BE2C (cell line): ENCODE measurements around the gene CACNA2D3.

Experiments used
- DNase-seq: peaks from one replicate; pipeline ENCODE4 v3.0.0-alpha.2; 2020
- H3K27me3 ChIP-seq: fragments of 250-450 bp; sonication (Bioruptor Pico); 2 replicates; pipeline ENCODE4 v1.5.1; 2020; ENCODE audit warnings: mild to moderate bottlenecking
- H3K36me3 ChIP-seq: fragments of 250-450 bp; sonication (Bioruptor Pico); 2 replicates; pipeline ENCODE4 v1.5.1; 2020; ENCODE audit warnings: mild to moderate bottlenecking
- H3K4me1 ChIP-seq: fragments of 250-450 bp; sonication (Bioruptor Pico); 2 replicates; pipeline ENCODE4 v1.5.1; 2020
- H3K4me3 ChIP-seq: 2 replicates; pipeline ENCODE4 v1.5.1; 2011; ENCODE audit warnings: low read depth, low read length
- H3K9me3 ChIP-seq: fragments of 250-450 bp; sonication (Bioruptor Pico); 2 replicates; pipeline ENCODE4 v1.5.1; 2020
- CTCF ChIP-seq: IDR thresholded peaks from 2 replicates; pipeline ENCODE4 v1.5.1; 2012; ENCODE audit warnings: mild to moderate bottlenecking, low read depth, low read length

CACNA2D3 gene

GRCh38 chr3:54760201-54760600, 637.8 kb downstream of the CACNA2D3 start:
- DNase-seq, result no peak
- Histone ChIP-seq H3K4me1 (no peaks in the 10 kb centered on the region), H3K4me3 (no peak overlapping the region), H3K27me3 (no peaks in the 10 kb centered on the region), H3K9me3 (no peaks in the 10 kb centered on the region), H3K36me3 (no peaks in the 10 kb centered on the region)
- TF ChIP-seq CTCF, result no peak

GRCh38 chr3:54761637-54762036, 639.3 kb downstream of the CACNA2D3 start:
- no peaks in the 10 kb centered on the region for H3K27me3 ChIP-seq
- no peaks in the 10 kb centered on the region for H3K9me3 ChIP-seq
- no peak for DNase-seq
- no peaks in the 10 kb centered on the region for H3K36me3 ChIP-seq
- no peak overlapping the region for H3K4me3 ChIP-seq
- no peak for TF ChIP-seq CTCF
- H3K4me1 ChIP-seq, result no peaks in the 10 kb centered on the region

GRCh38 chr3:54764911-54765310, 642.6 kb downstream of the CACNA2D3 start:
- Histone ChIP-seq H3K9me3 (no peaks in the 10 kb centered on the region), H3K4me3 (no peak overlapping the region), H3K27me3 (no peaks in the 10 kb centered on the region), H3K4me1 (no peaks in the 10 kb centered on the region), H3K36me3 (no peaks in the 10 kb centered on the region)
- no peak for TF ChIP-seq CTCF
- no peak for DNase-seq

GRCh38 chr3:54771050-54771449, 648.7 kb downstream of the CACNA2D3 start:
- Histone ChIP-seq H3K27me3 (no peaks in the 10 kb centered on the region), H3K36me3 (no peaks in the 10 kb centered on the region), H3K4me3 (no peak overlapping the region), H3K4me1 (peaks cover 4% of the 10 kb centered on the region; the same call in 1 of the 2 replicates), H3K9me3 (no peaks in the 10 kb centered on the region)
- DNase-seq, result peak; percentile 38
- no peak for TF ChIP-seq CTCF

GRCh38 chr3:54772051-54772450, 649.7 kb downstream of the CACNA2D3 start:
- Histone ChIP-seq H3K4me1 (peaks cover 4% of the 10 kb centered on the region; the same call in 1 of the 2 replicates), H3K27me3 (no peaks in the 10 kb centered on the region), H3K36me3 (no peaks in the 10 kb centered on the region), H3K9me3 (no peaks in the 10 kb centered on the region), H3K4me3 (no peak overlapping the region)
- no peak for TF ChIP-seq CTCF
- no peak for DNase-seq

- Histone ChIP-seq H3K4me1 (peaks cover 4% of the 10 kb centered on the region; the same call in 1 of the 2 replicates), H3K9me3 (no peaks in the 10 kb centered on the region), H3K36me3 (no peaks in the 10 kb centered on the region), H3K27me3 (no peaks in the 10 kb centered on the region), H3K4me3 (no peak overlapping the region)
- DNase-seq, result no peak
- TF ChIP-seq CTCF, result no peak
Observed at GRCh38 chr3:54772746-54773145, 650.4 kb downstream of the CACNA2D3 start.
